Endodermal cell (in vitro differentiated cells): ENCODE results near the gene AMHR2. TPM values are rescaled to one million over a fixed set of nuclear protein-coding genes. Genes with fewer than 3 reads are reported as not detected.

Experiments used
- DNase-seq: peaks from one replicate; pipeline ENCODE4 v3.0.0-alpha.2; 2017
- H3K27ac ChIP-seq: 2 replicates; pipeline ENCODE4 v1.5.1; 2013; ENCODE audit warnings: mild to moderate bottlenecking, low read depth, low read length, moderate library complexity
- H3K27me3 ChIP-seq: 2 replicates; pipeline ENCODE4 v1.6.1; 2013; ENCODE audit warnings: mild to moderate bottlenecking, low read length, moderate library complexity; ENCODE audit not compliant: insufficient read depth, control insufficient read depth, poor library complexity, severe bottlenecking
- H3K36me3 ChIP-seq: 2 replicates; pipeline ENCODE4 v1.7.0; 2013; ENCODE audit warnings: mild to moderate bottlenecking, low read length, moderate library complexity; ENCODE audit not compliant: control insufficient read depth, insufficient read depth
- H3K4me1 ChIP-seq: one replicate; pipeline ENCODE4 v1.7.0; 2013; ENCODE audit warnings: low read length; ENCODE audit not compliant: control insufficient read depth, insufficient read depth
- H3K4me3 ChIP-seq: 2 replicates; pipeline ENCODE4 v1.5.1; 2013; ENCODE audit warnings: mild to moderate bottlenecking, low read length, moderate library complexity
- H3K9ac ChIP-seq: 2 replicates; pipeline ENCODE4 v1.6.1; 2013; ENCODE audit warnings: mild to moderate bottlenecking, low read length, moderate library complexity; ENCODE audit not compliant: poor library complexity, severe bottlenecking; ENCODE audit errors: extremely low read depth
- H3K9me3 ChIP-seq: 2 replicates; pipeline ENCODE4 v1.6.1; 2013; ENCODE audit warnings: mild to moderate bottlenecking, low read length, moderate library complexity; ENCODE audit not compliant: control insufficient read depth
- H3K27ac Mint-ChIP-seq: 2 replicates; pipeline ENCODE4 v1.8.0; 2020; ENCODE audit warnings: mixed read lengths
- H3K27me3 Mint-ChIP-seq: 2 replicates; pipeline ENCODE4 v1.8.0; 2021; ENCODE audit warnings: mild to moderate bottlenecking, mixed read lengths; ENCODE audit not compliant: insufficient read depth
- H3K36me3 Mint-ChIP-seq: 2 replicates; pipeline ENCODE4 v1.8.0; 2020; ENCODE audit warnings: low read depth, mixed read lengths
- H3K4me1 Mint-ChIP-seq: 2 replicates; pipeline ENCODE4 v1.8.0; 2020; ENCODE audit warnings: mixed read lengths
- H3K4me3 Mint-ChIP-seq: 2 replicates; pipeline ENCODE4 v1.8.0; 2020; ENCODE audit warnings: mild to moderate bottlenecking, moderate library complexity, mixed read lengths
- H3K9me3 Mint-ChIP-seq: 2 replicates; pipeline ENCODE4 v1.8.0; 2020; ENCODE audit warnings: mild to moderate bottlenecking, mixed read lengths
- WGBS, 2 experiments: methylation state at CpG; one replicate each; pipeline versions ENCODE4 v1.1.5 to v1.1.7; 2013; ENCODE audit warnings: missing lambda C conversion rate in 2 of 2, mixed read lengths in 1 of 2; ENCODE audit not compliant: insufficient coverage in 1 of 2, insufficient read length in 1 of 2; 5-methylcytosine and 5-hydroxymethylcytosine counted together
- total RNA-seq, 2 donors: library from RNA; stranded (reverse); fragmentation: NEBNext Ultra II Directional in 1 of 2; extraction: Animal tissue kit (Norgen Biotek cat#: 25700) in 1 of 2; gene quantifications; 2 replicates in 1 of 2; 3 replicates in 1 of 2; pipeline ENCODE4 v1.2.1, GENCODE V29; 2021
- TF ChIP-seq, protein P1 (sequence below): fragments of 200-600 bp; sonication (generic); conservative IDR thresholded peaks from 2 replicates; pipeline ENCODE4 v1.5.0; 2021; ENCODE audit warnings: antibody characterized with exemption, mild to moderate bottlenecking

Gene AMHR2
- total RNA-seq, 2 donors from 2014 or later = 17.1 to 23.6 TPM

DNA sequence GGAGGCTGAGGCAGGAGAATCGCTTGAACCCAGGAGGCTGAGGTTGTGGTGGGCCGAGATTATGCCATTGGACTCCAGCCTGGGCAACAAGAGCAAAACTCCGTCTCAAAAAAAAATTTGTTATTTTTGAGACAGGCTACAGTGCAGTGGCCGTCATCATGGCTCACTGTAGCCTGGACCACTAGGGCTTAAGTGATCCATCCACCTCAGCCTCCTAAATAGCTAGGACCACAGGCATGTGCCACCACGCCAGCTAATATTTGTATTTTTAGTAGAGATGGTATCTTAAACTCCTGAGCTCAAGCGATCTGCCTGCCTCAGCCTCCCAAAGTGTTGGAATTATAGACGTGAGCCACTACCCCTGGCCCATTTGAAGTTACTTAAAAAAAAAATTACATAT, 27.3 kb downstream of the AMHR2 start:
- Histone ChIP-seq H3K36me3 (peaks cover 43% of the 10 kb centered on the region), H3K4me3 (no peak overlapping the region), H3K4me1 (peaks cover 7% of the 10 kb centered on the region), H3K27me3 (no peaks in the 10 kb centered on the region), H3K27ac (no peak overlapping the region), H3K9ac (no peak overlapping the region), H3K9me3 (no peaks in the 10 kb centered on the region)
- H3K4me3 Mint-ChIP-seq = no peak overlapping the region
- H3K27ac Mint-ChIP-seq = no peak overlapping the region
- TF ChIP-seq, protein P1, sequence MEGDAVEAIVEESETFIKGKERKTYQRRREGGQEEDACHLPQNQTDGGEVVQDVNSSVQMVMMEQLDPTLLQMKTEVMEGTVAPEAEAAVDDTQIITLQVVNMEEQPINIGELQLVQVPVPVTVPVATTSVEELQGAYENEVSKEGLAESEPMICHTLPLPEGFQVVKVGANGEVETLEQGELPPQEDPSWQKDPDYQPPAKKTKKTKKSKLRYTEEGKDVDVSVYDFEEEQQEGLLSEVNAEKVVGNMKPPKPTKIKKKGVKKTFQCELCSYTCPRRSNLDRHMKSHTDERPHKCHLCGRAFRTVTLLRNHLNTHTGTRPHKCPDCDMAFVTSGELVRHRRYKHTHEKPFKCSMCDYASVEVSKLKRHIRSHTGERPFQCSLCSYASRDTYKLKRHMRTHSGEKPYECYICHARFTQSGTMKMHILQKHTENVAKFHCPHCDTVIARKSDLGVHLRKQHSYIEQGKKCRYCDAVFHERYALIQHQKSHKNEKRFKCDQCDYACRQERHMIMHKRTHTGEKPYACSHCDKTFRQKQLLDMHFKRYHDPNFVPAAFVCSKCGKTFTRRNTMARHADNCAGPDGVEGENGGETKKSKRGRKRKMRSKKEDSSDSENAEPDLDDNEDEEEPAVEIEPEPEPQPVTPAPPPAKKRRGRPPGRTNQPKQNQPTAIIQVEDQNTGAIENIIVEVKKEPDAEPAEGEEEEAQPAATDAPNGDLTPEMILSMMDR = no peak
- peaks cover 27% of the 10 kb centered on the region for H3K4me1 Mint-ChIP-seq
- H3K9me3 Mint-ChIP-seq = no peaks in the 10 kb centered on the region
- no peak for DNase-seq
- peaks cover 52% of the 10 kb centered on the region for H3K36me3 Mint-ChIP-seq
- no peaks in the 10 kb centered on the region for H3K27me3 Mint-ChIP-seq
- WGBS, 2 experiments = 90 to 93% methylated on average over 6 of the region's 7 CpGs

DNA sequence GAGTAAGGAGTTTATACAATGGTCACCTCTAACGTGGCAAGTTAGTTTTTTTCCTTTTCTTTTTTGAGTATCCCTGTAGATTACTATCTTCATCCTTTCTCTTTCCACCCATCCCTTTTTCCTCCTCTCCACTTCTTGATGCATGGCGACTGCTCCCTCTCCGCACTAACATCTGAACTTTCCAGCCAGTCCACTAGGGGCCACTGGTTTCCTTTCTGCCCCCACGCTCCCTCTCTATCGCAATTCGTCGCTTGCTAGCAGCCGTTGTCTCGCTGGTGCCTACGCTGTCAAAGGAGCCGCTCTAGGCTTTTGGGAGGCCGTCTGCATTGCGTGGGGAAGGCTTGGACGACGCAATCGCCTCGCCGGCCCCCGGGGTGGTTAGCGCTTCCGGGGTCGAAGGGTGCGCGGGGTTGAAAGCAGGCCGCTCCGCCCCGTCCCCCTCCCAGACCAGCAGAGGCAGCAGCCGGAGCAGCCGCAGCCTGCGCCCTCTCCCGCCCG, 28.1 kb downstream of the AMHR2 start, which contains the start of gene PCBP2:
PCBP2 (plus strand) TSS at position 442 of the 498 bp plus-strand sequence. CDS start 2,699 bp downstream, outside the sequence.
- Histone ChIP-seq H3K4me3 (peak within 1 kb of the TSS; percentile 100), H3K9me3 (no peaks in the 10 kb centered on the region), H3K4me1 (peaks cover 10% of the 10 kb centered on the region), H3K36me3 (peaks cover 46% of the 10 kb centered on the region), H3K9ac (peak within 1 kb of the TSS; percentile 99), H3K27me3 (no peaks in the 10 kb centered on the region), H3K27ac (peak within 1 kb of the TSS; percentile 99)
- Mint-ChIP-seq H3K36me3 (peaks cover 51% of the 10 kb centered on the region), H3K27me3 (no peaks in the 10 kb centered on the region), H3K4me3 (peak within 1 kb of the TSS; percentile 92), H3K9me3 (no peaks in the 10 kb centered on the region), H3K27ac (peak within 1 kb of the TSS; percentile 100), H3K4me1 (peaks cover 31% of the 10 kb centered on the region)
- WGBS, 2 experiments = 0% methylated on average over 4 to 24 of the region's 32 CpGs
- DNase-seq = peak; percentile 100
- TF ChIP-seq, protein P1 = peak; percentile 86

DNA sequence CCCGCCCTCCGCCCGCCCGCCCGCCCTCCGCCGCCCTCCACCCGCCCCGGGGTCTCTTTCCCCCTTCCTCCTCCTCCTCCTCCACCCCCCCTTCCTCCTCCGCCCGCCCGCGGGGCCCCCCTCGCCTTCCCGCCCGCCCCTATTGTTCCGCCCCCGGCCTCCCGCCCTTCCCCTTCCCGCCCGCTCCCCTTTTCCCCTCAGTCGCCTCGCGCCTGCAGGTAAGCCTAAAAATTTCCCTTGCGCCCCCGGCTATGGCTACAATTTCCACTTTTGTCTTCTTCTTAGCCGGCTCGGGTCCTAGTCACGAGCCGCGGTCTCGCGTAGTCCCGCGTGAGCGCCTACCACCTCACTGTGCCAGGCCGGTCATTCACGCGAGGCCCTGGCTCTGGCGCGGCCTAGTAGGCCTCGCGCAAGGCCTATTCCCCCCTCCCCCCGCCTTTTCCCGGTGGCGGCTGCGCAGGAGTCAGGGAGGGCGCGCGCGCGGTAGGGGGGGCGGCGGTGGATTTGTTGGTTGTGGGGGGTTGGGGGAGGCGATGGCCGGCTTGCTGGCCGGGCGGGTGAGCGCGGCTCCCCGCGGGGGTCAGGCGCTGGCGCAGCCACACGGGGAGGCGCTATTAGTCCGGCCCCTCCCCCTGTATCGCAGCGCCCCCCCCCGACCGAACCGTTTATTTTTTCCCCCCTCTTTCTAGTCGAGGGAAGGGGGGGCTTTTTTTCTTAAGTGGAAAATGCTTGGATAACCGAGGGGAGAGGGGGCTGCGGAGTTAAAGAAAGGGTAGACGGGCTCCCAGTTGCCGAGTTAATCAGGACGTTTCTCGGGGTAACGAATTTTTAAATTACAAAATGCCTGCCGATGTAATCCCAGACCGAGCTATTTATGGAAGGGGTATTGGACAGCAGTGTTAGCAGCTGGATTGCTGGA, 28.8 kb downstream of the AMHR2 start:
- WGBS, 2 experiments = 0% methylated on average over 7 to 48 of the region's 82 CpGs
- Mint-ChIP-seq H3K27ac (peak overlapping the region; percentile 100), H3K9me3 (no peaks in the 10 kb centered on the region), H3K36me3 (peaks cover 52% of the 10 kb centered on the region), H3K4me3 (peak overlapping the region; percentile 92), H3K4me1 (peaks cover 33% of the 10 kb centered on the region), H3K27me3 (no peaks in the 10 kb centered on the region)
- no peaks in the 10 kb centered on the region for H3K27me3 ChIP-seq
- H3K4me3 ChIP-seq = peak overlapping the region; percentile 100
- H3K9ac ChIP-seq = peak overlapping the region; percentile 99
- H3K4me1 ChIP-seq = peaks cover 11% of the 10 kb centered on the region
- H3K27ac ChIP-seq = peak overlapping the region; percentile 99
- no peaks in the 10 kb centered on the region for H3K9me3 ChIP-seq
- H3K36me3 ChIP-seq = peaks cover 51% of the 10 kb centered on the region
- DNase-seq = peak; percentile 96
- TF ChIP-seq, protein P1 = peak; percentile 54
